K562 (cell line): Measurements from ENCODE around the gene SVIL. TPM values are rescaled to one million over a fixed set of nuclear protein-coding genes. Genes with fewer than 3 reads are reported as not detected.

Experiments
- ATAC-seq: fragments of 200-7000 bp; cut with Tn5 transposase; 3 replicates; pipeline ENCODE4 v1.9.1; 2020; ENCODE audit warnings: moderate library complexity
- BruUV-seq: library from RNA; stranded (reverse); fragments of 400-500 nt; replicated peaks from 2 replicates; lab custom pipeline; 2021; lab: Mats Ljungman, UMichigan
- CTCF ChIA-PET: fragments of 300-600 bp; formaldehyde crosslinking; extraction: SDS; loops from one replicate; lab custom pipeline; 2021; ENCODE audit warnings: low intra/inter-chr PET ratio; lab: Yijun Ruan, JAX
- POLR2A ChIA-PET: fragments of 300-600, 350-650 bp; sonication (Branson Sonifier 250); formaldehyde crosslinking; extraction: SDS; loops from one replicate; lab custom pipeline; 2021; ENCODE audit warnings: antibody characterized with exemption, inconsistent platforms; lab: Yijun Ruan, JAX
- DNase-seq, 4 experiments: peaks; one replicate each; pipeline versions ENCODE4 v3.0.0 to v3.0.0-alpha.2; 2011 to 2018; ENCODE audit warnings: low spot score in 3 of 4, mixed read lengths in 3 of 4; ENCODE audit errors: extremely low read depth in 1 of 4
- FAIRE-seq: peaks from 2 replicates; lab custom pipeline; 2011; peaks lifted over from hg19 to GRCh38; lab: Jason Lieb, UNC
- H2AFZ ChIP-seq: 2 replicates; pipeline ENCODE4 v1.6.0; 2011; ENCODE audit warnings: low read depth, low read length, control low read depth, inconsistent platforms
- H3K27ac ChIP-seq: fragments of 200-600 bp; 3 replicates; pipeline ENCODE4 v1.8.0; 2011; ENCODE audit warnings: low read depth, mild to moderate bottlenecking, control low read depth, inconsistent platforms, low read length, moderate library complexity, mixed read lengths; ENCODE audit errors: extremely low read depth
- H3K27me3 ChIP-seq, 2 experiments: fragments of 300-600 bp in 1 of 2; 2 replicates in 1 of 2; 3 replicates in 1 of 2; pipeline versions ENCODE4 v1.6.0 to v1.8.0; 2011; ENCODE audit warnings: inconsistent platforms in 2 of 2, low read length in 2 of 2, mild to moderate bottlenecking in 1 of 2, mixed read lengths in 1 of 2, moderate library complexity in 1 of 2; ENCODE audit not compliant: control insufficient read depth in 2 of 2, insufficient read depth in 2 of 2
- H3K36me3 ChIP-seq: fragments of 300-600 bp; 3 replicates; pipeline ENCODE4 v1.8.0; 2011; ENCODE audit warnings: mild to moderate bottlenecking, low read length, inconsistent platforms; ENCODE audit not compliant: control insufficient read depth, insufficient read depth
- H3K4me1 ChIP-seq, 2 experiments: fragments of 200-600 bp in 1 of 2; replicated peaks in 1 of 2; 2 replicates in 1 of 2; 3 replicates in 1 of 2; pipeline versions ENCODE4 v1.5.1 to v1.8.0; 2011; ENCODE audit warnings: inconsistent platforms in 2 of 2, low read length in 2 of 2, mild to moderate bottlenecking in 1 of 2, mixed read lengths in 1 of 2, moderate library complexity in 1 of 2; ENCODE audit not compliant: control insufficient read depth in 2 of 2, insufficient read depth in 2 of 2
- H3K4me2 ChIP-seq: 2 replicates; pipeline ENCODE4 v1.6.1; 2011; ENCODE audit warnings: low read length, control low read depth, inconsistent platforms, mixed read lengths; ENCODE audit not compliant: insufficient read depth
- H3K4me3 ChIP-seq: fragments of 200-600 bp; sonication (generic), shearing (Covaris generic); 2 replicates; pipeline ENCODE4 v1.5.1; 2016; ENCODE audit warnings: control low read depth, inconsistent platforms
- H3K79me2 ChIP-seq: fragments of 200-600 bp; 3 replicates; pipeline ENCODE4 v1.8.0; 2011; ENCODE audit warnings: low read length, inconsistent platforms; ENCODE audit not compliant: control insufficient read depth, insufficient read depth
- H3K9ac ChIP-seq, 2 experiments: 2 replicates each; pipeline versions ENCODE4 v1.6.0 to v1.6.1; 2011; ENCODE audit warnings: low read depth in 2 of 2, low read length in 2 of 2, control low read depth in 1 of 2, inconsistent platforms in 1 of 2, mild to moderate bottlenecking in 1 of 2, mixed read lengths in 1 of 2; ENCODE audit not compliant: insufficient read depth in 1 of 2
- H3K9me1 ChIP-seq: one replicate; pipeline ENCODE4 v1.6.0; 2011; ENCODE audit warnings: inconsistent platforms, mild to moderate bottlenecking, low read length, moderate library complexity; ENCODE audit not compliant: control insufficient read depth, insufficient read depth
- H3K9me3 ChIP-seq: replicated peaks from 2 replicates; pipeline ENCODE4 v1.5.1; 2011; ENCODE audit warnings: low read depth, low read length, inconsistent platforms; ENCODE audit not compliant: control insufficient read depth, insufficient read depth
- H4K20me1 ChIP-seq: replicated peaks from 2 replicates; pipeline ENCODE4 v1.6.1; 2011; ENCODE audit warnings: low read length, inconsistent platforms, mixed read lengths; ENCODE audit not compliant: control insufficient read depth, insufficient read depth
- ATF1 ChIP-seq, 2 experiments: fragments of 450-650 bp in 1 of 2; IDR thresholded peaks; 2 replicates each; pipeline ENCODE4 v1.6.1; 2016; ENCODE audit warnings: missing compliant biosample characterization in 1 of 2, missing genetic modification characterization in 1 of 2
- BHLHE40 ChIP-seq: IDR thresholded peaks from 2 replicates; pipeline ENCODE4 v1.6.1; 2011; ENCODE audit warnings: low read length, improper control_type of control experiment
- CC2D1A ChIP-seq: fragments of 450-650 bp; IDR thresholded peaks from 2 replicates; pipeline ENCODE4 v1.6.1; 2017; ENCODE audit warnings: mild to moderate bottlenecking
- FIP1L1 ChIP-seq: fragments of 200-400 bp; formaldehyde crosslinking; IDR thresholded peaks from 2 replicates; pipeline ENCODE4 v1.6.1; 2018; ENCODE audit warnings: mild to moderate bottlenecking, low read depth, low read length; ENCODE audit not compliant: poor library complexity, severe bottlenecking
- FOXK1 ChIP-seq: sonication (generic); formaldehyde crosslinking; IDR thresholded peaks from 2 replicates; pipeline ENCODE4 v1.8.0; 2022; ENCODE audit warnings: missing genetic modification reagents, mild to moderate bottlenecking, borderline replicate concordance
- JUND ChIP-seq, 2 experiments: IDR thresholded peaks; 2 replicates in 1 of 2; 3 replicates in 1 of 2; pipeline ENCODE4 v1.6.1; 2011; ENCODE audit warnings: borderline replicate concordance in 2 of 2, low read depth in 2 of 2, low read length in 2 of 2, improper control_type of control experiment in 1 of 2, missing biosample characterization in 1 of 2, missing genetic modification characterization in 1 of 2, missing genetic modification reagents in 1 of 2
- PCBP2 ChIP-seq: fragments of 200-400 bp; formaldehyde crosslinking; IDR thresholded peaks from 2 replicates; pipeline ENCODE4 v1.6.1; 2018; ENCODE audit warnings: low read length, low read depth, mild to moderate bottlenecking, moderate library complexity; ENCODE audit not compliant: poor library complexity, severe bottlenecking
- PPARD ChIP-seq: fragments of 250-450 bp; sonication (Bioruptor Pico); IDR thresholded peaks from 2 replicates; pipeline ENCODE4 v1.8.0; 2022; ENCODE audit warnings: inconsistent platforms, mild to moderate bottlenecking, moderate library complexity
- RFX7 ChIP-seq: fragments of 250-450 bp; sonication (Bioruptor Pico); IDR thresholded peaks from 2 replicates; pipeline ENCODE4 v1.5.1; 2021; ENCODE audit warnings: mild to moderate bottlenecking
- TEAD1 ChIP-seq, 2 experiments: fragments of 450-650 bp in 1 of 2; sonication (generic) in 1 of 2; formaldehyde crosslinking; IDR thresholded peaks; 2 replicates each; pipeline versions ENCODE4 v1.4.0 to v1.8.0; 2020 to 2022; ENCODE audit warnings: mild to moderate bottlenecking in 2 of 2, missing genetic modification reagents in 1 of 2
- ZC3H8 ChIP-seq: fragments of 450-650 bp; IDR thresholded peaks from 2 replicates; pipeline ENCODE4 v1.6.1; 2017
- ZFX ChIP-seq: sonication (generic); formaldehyde crosslinking; IDR thresholded peaks from 2 replicates; pipeline ENCODE4 v1.8.0; 2022; ENCODE audit warnings: mild to moderate bottlenecking, missing genetic modification reagents, moderate library complexity
- ZNF121 ChIP-seq: sonication (generic); formaldehyde crosslinking; conservative IDR thresholded peaks from 2 replicates; pipeline ENCODE4 v1.8.0; 2022; ENCODE audit warnings: missing genetic modification reagents
- ZNF316 ChIP-seq: fragments of 450-650 bp; IDR thresholded peaks from 2 replicates; pipeline ENCODE4 v1.6.1; 2016
- ZNF445 ChIP-seq: fragments of 250-450 bp; sonication (Bioruptor Pico); IDR thresholded peaks from 2 replicates; pipeline ENCODE4 v1.4.0; 2020; ENCODE audit warnings: low read depth, mild to moderate bottlenecking, moderate library complexity
- ZNF695 ChIP-seq: fragments of 450-650 bp; formaldehyde crosslinking; IDR thresholded peaks from 2 replicates; pipeline ENCODE4 v1.4.0; 2020; ENCODE audit warnings: mild to moderate bottlenecking, moderate library complexity
- ZNF766 ChIP-seq: fragments of 200-800 bp; sonication (Bioruptor generic); conservative IDR thresholded peaks from 2 replicates; pipeline ENCODE4 v1.6.1; 2016; ENCODE audit warnings: missing genetic modification characterization, missing compliant biosample characterization
- WGBS: fragments of 100-300 bp; shearing (Covaris generic); methylation state at CpG from one replicate; pipeline ENCODE4 v1.1.6; 2016; ENCODE audit warnings: low coverage, mixed read lengths; ENCODE audit not compliant: insufficient coverage; ENCODE audit errors: missing lambda C conversion rate; 5-methylcytosine and 5-hydroxymethylcytosine counted together
- in situ Hi-C: fragments of 300-500 bp; cut with MboI; formaldehyde crosslinking; loops from 4 replicates; pipeline ENCODE4 v1.15.0; 2018; ENCODE audit warnings: inconsistent platforms, mixed read lengths
- intact Hi-C: fragments of 100-400 bp; cut with micrococcal nuclease; formaldehyde crosslinking; loops from 2 replicates; pipeline ENCODE4 v1.14.2; 2022
- polyA plus RNA-seq, 8 experiments: library from polyadenylated mRNA; depleted of rRNA in 4 of 8; stranded (reverse) in 5 of 8; unstranded in 3 of 8; fragments of >200 nt; fragmentation: Nextera tagmentation in 2 of 8; fragmentation: Illumina TruSeq in 1 of 8; extraction: Ambion mirVana in 2 of 8; extraction: Trizol in 1 of 8; gene quantifications; 2 replicates each; pipeline versions ENCODE4 v1.2.1 to v1.2.3, GENCODE V29; 2011 to 2014; ENCODE audit warnings: inconsistent platforms in 1 of 8, missing spikeins in 1 of 8
- total RNA-seq, 7 experiments: library from RNA; depleted of rRNA in 6 of 7; stranded (reverse); fragments of >200 nt in 6 of 7; fragmentation: Illumina TruSeq in 2 of 7; extraction: Trizol in 2 of 7; gene quantifications; 2 replicates each; pipeline versions ENCODE4 v1.2.1 to v1.2.3, GENCODE V29; 2011 to 2021; ENCODE audit warnings: low replicate concordance in 1 of 7
- TF ChIP-seq, protein P1 (sequence below), 2 experiments: fragments of 200-800 bp in 1 of 2; sonication (Bioruptor generic) in 1 of 2; sonication (generic) in 1 of 2; formaldehyde crosslinking in 1 of 2; IDR thresholded peaks in 1 of 2; conservative IDR thresholded peaks in 1 of 2; 2 replicates each; pipeline versions ENCODE4 v1.5.0 to v1.6.1; 2016 to 2020; ENCODE audit warnings: missing compliant biosample characterization in 1 of 2, missing genetic modification characterization in 1 of 2, missing genetic modification reagents in 1 of 2

Gene SVIL
- total and polyA plus RNA-seq, 9 of the 15 experiments (the other 6 are each of a cell fraction or from before 2014, with no cell fraction given): under 0.01 to 0.18 (median 0.05) TPM; not detected in 3

DNA sequence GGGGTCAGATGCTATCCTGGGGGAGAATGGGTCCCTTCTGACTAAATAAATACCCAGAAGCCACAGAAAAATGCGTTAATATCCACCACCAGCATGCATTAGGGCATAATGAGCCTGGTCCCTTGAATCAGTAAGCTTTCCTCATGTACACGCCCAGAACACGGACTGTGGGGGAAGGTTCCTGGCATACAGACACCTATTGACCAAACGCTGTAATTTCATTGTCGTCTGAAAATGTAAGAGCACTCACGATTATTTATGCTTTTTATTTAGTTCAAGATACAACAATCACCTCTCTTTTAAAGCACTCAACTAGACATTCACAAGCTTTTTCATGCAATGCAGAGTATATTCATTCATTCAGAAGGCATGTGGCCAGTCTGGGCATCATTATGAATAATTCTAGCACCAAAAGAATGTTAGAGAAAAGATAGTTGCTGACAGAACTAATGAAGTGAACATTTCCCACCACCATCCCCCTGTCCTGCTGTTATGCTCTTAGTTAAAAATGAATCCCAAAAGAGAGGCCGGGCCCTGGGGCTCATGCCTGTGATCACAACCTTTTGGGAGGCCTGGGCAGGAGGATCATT lies 101.0 kb downstream of the SVIL start:
- Histone ChIP-seq H3K4me2 (no peak overlapping the region), H3K9ac (no peak overlapping the region), H3K9me1 (no peaks in the 10 kb centered on the region), H3K27me3 (peaks cover 22 to 53% of the 10 kb centered on the region in 2 experiments), H4K20me1 (0 out of 2 replicates have a peak, but pooled peaks cover 5% of the 10 kb centered on the region), H2AFZ (no peak overlapping the region), H3K4me1 (no peaks in the 10 kb centered on the region; a peak in 1 of 5 replicates), H3K79me2 (no peaks in the 10 kb centered on the region), H3K27ac (no peak overlapping the region), H3K9me3 (no peaks in the 10 kb centered on the region), H3K4me3 (no peak overlapping the region), H3K36me3 (no peaks in the 10 kb centered on the region)
- FAIRE-seq (no peak), ATAC-seq (no peak), DNase-seq (no peak)
- TF ChIP-seq ZNF766 (CRISPR knock-in tag) (no peak), TEAD1 (CRISPR knock-in tag; IDR thresholded peaks at IDR 0.05) (no peak), CC2D1A (no peak), ATF1 (CRISPR knock-in tag; IDR thresholded peaks at IDR 0.05) (no peak), ATF1 (tag; IDR thresholded peaks at IDR 0.05) (no peak), ZNF445 (CRISPR knock-in tag) (no peak), ZFX (CRISPR knock-in tag) (no peak), ZC3H8 (no peak), PCBP2 (no peak), BHLHE40 (no peak), FIP1L1 (no peak), FOXK1 (CRISPR knock-in tag) (no peak), ZNF316 (no peak), PPARD (CRISPR knock-in tag) (no peak), JUND (IDR thresholded peaks at IDR 0.05; ENCODE audit: borderline replicate concordance, low read depth, low read length) (no peak), JUND (tag; IDR thresholded peaks at IDR 0.05; ENCODE audit: borderline replicate concordance, low read depth, low read length) (no peak), ZNF121 (CRISPR knock-in tag) (no peak), ZNF695 (CRISPR knock-in tag) (no peak), RFX7 (CRISPR knock-in tag) (no peak)
- TF ChIP-seq, protein P1, sequence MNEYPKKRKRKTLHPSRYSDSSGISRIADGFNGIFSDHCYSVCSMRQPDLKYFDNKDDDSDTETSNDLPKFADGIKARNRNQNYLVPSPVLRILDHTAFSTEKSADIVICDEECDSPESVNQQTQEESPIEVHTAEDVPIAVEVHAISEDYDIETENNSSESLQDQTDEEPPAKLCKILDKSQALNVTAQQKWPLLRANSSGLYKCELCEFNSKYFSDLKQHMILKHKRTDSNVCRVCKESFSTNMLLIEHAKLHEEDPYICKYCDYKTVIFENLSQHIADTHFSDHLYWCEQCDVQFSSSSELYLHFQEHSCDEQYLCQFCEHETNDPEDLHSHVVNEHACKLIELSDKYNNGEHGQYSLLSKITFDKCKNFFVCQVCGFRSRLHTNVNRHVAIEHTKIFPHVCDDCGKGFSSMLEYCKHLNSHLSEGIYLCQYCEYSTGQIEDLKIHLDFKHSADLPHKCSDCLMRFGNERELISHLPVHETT (CRISPR knock-in tag; conservative IDR thresholded peaks at IDR 0.05 in 1 of 2, IDR thresholded peaks at IDR 0.05 in 1 of 2): no peak
- ChIA-PET POLR2A (interaction anchor here (1.3 to 2.1 kb wide), 2 partner anchors 9 to 31 kb away, joined by 3 to 4 read pairs; no protein-coding TSS in a partner anchor), CTCF (no interaction called here)
- WGBS: 2% methylated on average over 7 of the region's 7 CpGs
- no TSS peak for BruUV-seq
- intact Hi-C loops (no loop called here), in situ Hi-C loops (no loop called here)
